Vagina (tissue), 1 donor: ENCODE results near the gene YIPF6. TPM values are rescaled to one million over a fixed set of nuclear protein-coding genes. Genes with fewer than 3 reads are reported as not detected.

Experiments
- small RNA-seq: library from RNA; depleted of rRNA; stranded (forward); fragments of <200 nt; gene quantifications from one replicate; pipeline ENCODE3, GENCODE V24; 2016
- total RNA-seq: library from RNA; depleted of rRNA; stranded (reverse); fragments of >200 nt; gene quantifications from one replicate; pipeline ENCODE4 v1.2.3, GENCODE V29; 2016

YIPF6 gene
- total RNA-seq, 1 donor from 2014 or later: 19.2 TPM

Small RNA genes lying within 50 kb of the gene (small RNA-seq; reads per million reads assigned to genes)
- gene RNU6-245P: not detected

Other genes with a start within 250 kb of the YIPF6 start
- 11.5 TPM for gene OPHN1, start 65.6 kb upstream of the YIPF6 start, total RNA-seq
- 14.0 TPM for gene STARD8, start 148.6 kb downstream of the YIPF6 start, total RNA-seq